Stimulated activated CD4-positive, alpha-beta T cell treated with anti-CD3 and anti-CD28 coated beads, TNF-alpha, amount 100 ng/mL, for 24 hours (primary cell): Measurements from ENCODE around the gene CD79B.

Source experiments
- DNase-seq, 3 experiments: peaks; one replicate each; pipeline ENCODE4 v3.0.0-alpha.2; 2020; ENCODE audit warnings: low read depth in 3 of 3

CD79B gene

DNA sequence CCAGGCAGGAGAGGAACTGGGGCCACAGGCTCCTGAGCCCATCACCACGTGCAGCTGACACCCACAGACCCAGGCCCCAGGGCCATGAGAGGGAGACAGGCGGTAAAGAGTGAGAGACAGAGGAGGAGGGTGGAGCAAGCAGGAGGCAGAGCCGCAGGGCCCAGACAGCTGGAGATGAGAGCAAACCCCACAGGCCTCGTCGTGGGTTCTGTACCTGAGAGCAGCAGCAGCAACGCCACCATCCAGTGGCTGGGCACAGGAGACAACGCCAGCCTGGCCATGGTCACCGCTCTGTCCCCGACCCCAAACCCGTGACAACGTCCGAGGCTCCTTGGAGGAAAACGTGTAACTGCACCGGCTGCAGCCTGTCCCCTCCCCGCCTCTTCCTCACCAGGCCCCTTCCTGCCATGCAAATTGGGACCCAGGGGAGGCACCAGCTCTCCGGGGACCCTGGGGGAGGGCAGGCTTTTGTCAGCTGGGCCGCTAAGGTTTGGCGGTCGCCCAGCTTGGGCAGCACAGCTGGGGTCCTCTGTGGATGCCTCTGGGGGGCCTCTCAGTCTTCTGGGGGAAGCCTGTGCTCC lies at the start of gene CD79B:
Gene CD79B, minus strand, starts transcription at position 351 of the 581 bp plus-strand sequence. Its CDS starts 70 bp downstream, at position 281.
- DNase-seq = peak in 2 of 3 experiments; percentile 12 to 56

- DNase-seq = no peak
These were observed 46.4 kb upstream of the CD79B start for GRCh38 chr17:63978272-63979200.

GRCh38 chr17:63976702-63977101 lies 44.6 kb upstream of the CD79B start:
- DNase-seq = no peak

DNA sequence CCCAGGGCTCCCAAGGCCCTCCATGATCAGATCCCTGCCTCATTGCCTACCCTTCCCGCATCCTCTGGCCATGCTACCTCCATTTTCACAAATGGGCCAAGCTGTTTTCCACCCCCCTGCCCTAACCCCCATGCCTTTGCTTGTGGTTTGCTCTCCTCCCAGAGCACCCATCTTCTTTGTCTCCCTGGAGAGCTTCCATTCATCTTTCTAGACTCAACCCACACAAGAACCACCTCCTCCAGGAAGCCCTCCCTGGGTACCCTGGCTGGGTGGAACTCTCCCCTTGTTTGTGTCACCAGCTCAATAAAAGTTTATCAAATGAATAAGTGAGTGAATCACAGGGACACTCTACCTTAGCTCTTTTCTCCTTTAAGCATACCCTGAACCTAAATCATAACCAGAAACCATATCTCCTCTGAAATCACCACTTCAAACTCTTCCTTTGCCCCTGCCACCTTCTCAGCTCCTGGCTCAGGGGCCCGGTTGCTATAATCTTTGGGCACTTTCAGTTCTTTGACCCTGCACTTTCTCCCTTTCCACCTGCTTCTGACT lies 43.5 kb upstream of the CD79B start:
- no peak for DNase-seq

DNA sequence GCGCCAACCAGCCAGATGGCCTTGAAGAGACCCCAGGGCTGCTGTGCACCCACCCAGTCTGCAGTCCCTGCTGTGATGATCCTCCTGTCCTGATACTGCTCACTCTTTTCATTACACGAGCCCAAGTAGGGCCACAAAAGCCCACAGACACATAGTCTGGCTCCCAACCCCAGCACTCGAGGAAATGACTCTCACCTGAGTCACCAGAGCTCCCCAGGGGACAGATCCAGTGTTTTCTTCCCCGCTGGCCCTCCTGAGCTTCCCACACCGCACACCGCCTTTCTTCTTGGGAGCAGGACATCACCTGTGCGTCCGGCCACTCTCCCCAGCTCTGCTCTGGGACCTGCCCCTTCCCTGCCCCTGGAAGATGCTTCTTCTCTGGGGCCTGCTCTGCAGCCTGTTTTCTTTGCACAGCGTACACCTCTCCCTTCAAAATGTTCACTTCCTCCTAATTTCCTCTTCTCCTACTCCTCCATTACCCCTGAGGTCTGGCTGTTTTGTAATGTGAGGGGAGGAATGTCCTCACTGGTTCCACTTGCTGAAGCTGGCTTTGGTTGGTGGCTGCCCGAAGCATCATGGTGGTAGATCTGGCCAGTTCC lies 42.6 kb upstream of the CD79B start:
- DNase-seq = no peak

DNA sequence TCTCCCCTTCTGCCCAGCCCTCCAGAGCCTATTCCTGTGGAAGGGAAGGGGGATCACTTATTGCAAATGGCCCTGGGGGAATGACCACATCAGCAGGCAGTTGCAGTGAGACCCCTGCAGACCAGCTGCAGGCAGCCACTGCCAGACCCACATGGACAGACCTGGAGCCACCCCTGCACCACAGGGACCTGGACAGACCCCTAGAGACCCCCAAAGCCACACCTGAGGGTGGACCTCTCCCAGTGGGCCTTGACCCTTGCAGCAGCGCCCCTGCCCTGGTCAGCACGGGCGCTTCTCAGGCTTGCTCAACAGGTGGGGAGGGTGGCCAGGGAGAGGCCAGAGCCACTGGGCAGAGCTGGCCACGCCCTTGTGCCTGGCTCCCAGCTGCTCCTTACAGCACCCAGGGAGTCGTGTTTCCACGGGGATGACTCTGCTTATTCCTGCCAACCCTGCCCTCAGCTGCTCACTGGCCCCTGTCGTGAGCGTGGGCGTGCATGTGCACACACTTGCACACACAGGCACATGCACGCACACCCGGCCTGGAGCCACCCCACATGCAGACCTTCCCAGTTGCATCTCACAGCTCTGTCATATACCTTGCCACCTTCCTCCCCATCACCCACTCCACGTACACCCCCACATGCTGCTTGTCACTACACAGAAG lies 41.9 kb upstream of the CD79B start:
- no peak for DNase-seq

- DNase-seq = no peak
These were observed 41.1 kb upstream of the CD79B start for GRCh38 chr17:63973247-63973646.

DNA sequence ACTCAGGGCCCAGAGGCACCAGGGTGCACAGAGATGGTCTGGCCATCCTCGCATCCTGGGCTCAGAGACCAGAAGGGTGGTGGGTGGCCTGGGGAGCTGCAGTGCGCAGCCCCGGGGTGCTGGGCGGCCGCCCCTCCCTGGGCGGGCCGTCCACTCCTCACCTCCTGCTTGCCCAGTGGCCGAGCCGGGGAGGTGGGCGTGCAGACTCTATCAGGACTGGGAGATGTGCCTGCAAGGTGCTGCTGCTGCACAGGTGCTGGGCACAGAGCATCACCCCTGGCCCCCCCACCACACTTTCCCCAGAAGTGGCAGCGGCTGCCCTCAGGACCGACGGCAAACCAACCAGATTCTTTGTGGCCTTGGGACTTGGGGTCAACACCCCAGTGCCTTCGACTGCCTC lies 40.7 kb upstream of the CD79B start, which contains the start of gene SCN4A:
Gene SCN4A, minus strand, starts transcription at position 123 of the 400 bp plus-strand sequence. Its CDS starts 77 bp downstream, at position 46.
- no peak for DNase-seq

DNA sequence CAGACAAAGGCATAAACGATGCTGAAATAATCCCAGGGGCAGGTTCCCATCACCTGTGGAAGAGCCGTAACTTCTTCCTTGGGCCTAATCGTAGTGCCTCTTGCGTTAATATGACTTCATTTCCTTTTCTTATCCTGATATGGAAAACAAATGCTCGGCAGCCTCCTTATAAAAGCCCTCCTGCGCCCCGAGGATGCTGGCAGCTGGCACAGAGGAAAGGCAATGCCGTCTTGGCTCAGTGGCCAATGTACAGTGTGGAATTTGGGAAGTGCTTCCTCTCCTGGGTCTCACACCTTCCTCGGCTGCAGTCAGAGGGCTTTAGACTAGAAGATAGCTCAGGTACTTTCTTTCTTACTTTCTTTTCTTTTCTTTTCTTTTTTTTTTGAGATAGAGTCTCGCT lies 37.1 kb upstream of the CD79B start:
- DNase-seq = no peak

- peak in 1 of 3 experiments; percentile 18 for DNase-seq
These were observed 35.8 kb upstream of the CD79B start for GRCh38 chr17:63967953-63968352.

GRCh38 chr17:63966646-63967264 lies 34.6 kb upstream of the CD79B start:
- DNase-seq = peak in 1 of 3 experiments; percentile 25

DNA sequence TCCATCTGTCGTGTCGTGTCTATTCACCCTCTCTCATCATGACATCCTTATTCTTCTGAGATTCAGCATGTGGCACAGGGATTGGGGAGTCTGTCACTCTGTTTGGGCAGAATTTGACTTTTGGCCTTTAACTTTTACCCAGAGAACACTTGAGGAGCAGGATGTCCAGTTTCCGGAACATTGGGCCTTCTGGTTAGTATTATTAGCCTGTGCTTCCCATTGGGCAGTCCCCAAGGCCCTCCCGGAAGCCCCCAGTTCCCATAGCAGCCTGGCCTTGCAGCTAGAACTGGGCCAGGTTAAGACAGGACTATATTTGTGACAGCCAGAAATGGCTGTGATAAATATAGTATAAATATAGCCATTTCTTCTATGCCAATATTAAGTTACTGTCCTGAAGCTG lies 31.0 kb upstream of the CD79B start:
- no peak for DNase-seq

DNA sequence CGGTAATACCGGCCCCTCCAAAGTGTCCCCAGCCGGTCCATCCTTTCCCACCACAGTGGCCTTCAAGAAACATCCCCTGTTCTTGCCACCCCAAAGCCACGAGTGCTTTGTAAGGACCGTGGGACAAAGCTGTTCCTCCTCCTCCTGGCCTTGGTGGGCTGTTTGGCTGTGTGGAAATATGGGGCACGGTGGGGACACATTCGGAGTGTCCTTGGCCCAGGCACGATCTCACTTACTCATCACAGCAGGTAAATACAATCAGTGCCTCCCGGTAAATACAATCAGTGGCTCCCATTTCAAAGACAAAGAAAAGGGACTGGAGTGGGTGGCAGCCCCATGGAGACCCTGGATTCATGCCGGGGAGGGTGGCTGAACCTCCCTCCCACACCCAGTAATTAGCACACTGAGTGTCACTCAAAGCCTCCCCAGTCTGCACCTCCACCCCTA lies 30.2 kb upstream of the CD79B start:
- DNase-seq = no peak

GRCh38 chr17:63961355-63962212 lies 29.5 kb upstream of the CD79B start:
- peak in 1 of 3 experiments; percentile 60 for DNase-seq

DNA sequence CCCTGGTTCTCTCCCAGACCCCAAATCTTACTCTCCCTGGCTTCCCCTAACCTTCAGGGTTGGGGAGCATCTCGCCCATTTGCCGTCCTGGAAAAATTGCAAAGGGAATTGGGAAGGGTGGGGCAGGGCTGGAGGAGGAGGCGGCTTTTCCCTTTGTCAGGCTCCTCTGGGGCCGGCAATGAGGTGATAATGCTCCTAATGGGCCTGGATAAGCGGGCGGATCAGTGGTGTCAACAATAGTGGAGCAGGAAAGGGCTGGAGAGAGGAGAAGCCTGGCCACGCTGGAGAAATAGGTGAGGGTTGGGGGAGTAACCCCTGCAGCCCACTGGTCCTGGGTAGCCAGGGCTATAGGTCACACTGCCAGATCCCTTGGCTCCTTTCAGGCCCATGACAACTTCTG lies 28.3 kb upstream of the CD79B start:
- no peak for DNase-seq

DNA sequence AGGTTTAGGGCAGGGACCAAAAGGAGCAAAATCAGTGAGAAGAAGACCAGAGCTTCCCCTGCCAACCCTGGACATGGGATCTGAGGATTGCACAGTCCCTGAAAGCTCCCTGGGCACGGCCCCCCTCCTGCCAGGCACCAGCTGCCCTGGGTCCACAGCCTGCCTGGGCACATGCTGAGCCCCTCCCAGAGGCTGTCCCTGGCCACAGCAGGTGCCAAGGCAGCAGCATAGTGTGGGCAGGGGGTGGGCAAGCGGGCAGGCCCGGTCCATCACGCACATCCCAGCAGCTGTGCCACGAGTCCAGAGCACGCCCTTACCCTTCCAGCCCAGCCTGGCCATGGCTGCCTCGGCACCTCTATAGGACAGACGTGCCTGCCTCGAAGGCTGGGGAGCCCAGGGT lies 27.9 kb upstream of the CD79B start:
- no peak for DNase-seq

DNA sequence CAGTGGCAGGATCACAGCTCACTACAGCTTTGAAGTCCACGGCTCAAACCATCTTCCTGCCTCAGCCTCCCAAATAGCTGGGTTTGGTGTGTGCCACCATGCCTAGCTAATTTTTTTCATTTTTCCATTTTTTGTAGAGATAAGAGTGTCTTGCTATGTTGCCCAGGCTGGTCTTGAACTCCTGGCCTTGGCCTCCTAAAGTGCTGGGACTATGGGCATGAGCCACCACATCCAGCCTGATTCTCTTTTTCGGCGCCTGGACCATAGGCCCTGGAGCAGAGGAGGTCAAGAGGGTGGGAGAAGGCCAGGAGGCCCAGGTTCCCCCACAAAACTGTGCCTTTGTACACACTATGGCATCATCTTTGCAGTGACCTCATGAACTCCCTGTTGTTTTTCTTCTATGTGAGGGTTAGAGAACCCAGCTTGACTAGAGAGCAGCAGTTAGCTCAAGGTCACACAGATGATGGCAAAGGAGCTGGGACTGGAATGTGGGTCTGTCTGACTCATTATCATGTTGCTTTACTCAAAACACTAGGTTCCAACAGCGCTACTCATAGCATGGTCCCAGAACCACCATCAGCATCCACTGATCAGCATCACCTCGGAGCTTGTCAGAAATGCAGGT lies 24.3 kb upstream of the CD79B start:
- DNase-seq = no peak

GRCh38 chr17:63955791-63956190 lies 23.7 kb upstream of the CD79B start:
- DNase-seq = no peak

- DNase-seq = no peak
These were observed 23.1 kb upstream of the CD79B start for GRCh38 chr17:63955232-63955631.
